HG03378 (cell line): ENCODE measurements around the gene ZMAT5.

Experiments used
- ATAC-seq: cut with Tn5 transposase; IDR thresholded peaks from one replicate; pipeline ENCODE4 v1.9.1; 2021; ENCODE audit warnings: mild to moderate bottlenecking, moderate library complexity; ENCODE audit not compliant: unreplicated experiment

The ZMAT5 gene

GRCh38 chr22:29710922-29711593, 55.7 kb downstream of the ZMAT5 start:
- no peak for ATAC-seq

GRCh38 chr22:29710193-29710592, 56.6 kb downstream of the ZMAT5 start:
- ATAC-seq: no peak

- no peak for ATAC-seq
Observed at GRCh38 chr22:29707471-29707870, 59.3 kb downstream of the ZMAT5 start.

GRCh38 chr22:29707010-29707409, 59.8 kb downstream of the ZMAT5 start:
- ATAC-seq: no peak

- no peak for ATAC-seq
Observed at GRCh38 chr22:29706486-29706885, 60.3 kb downstream of the ZMAT5 start.

GRCh38 chr22:29705651-29706050, 61.2 kb downstream of the ZMAT5 start:
- ATAC-seq: no peak

- ATAC-seq: no peak
Observed at GRCh38 chr22:29704528-29705285, 62.1 kb downstream of the ZMAT5 start.

- ATAC-seq: no peak
Observed at GRCh38 chr22:29703569-29704195, 63.1 kb downstream of the ZMAT5 start.

- no peak for ATAC-seq
Observed at GRCh38 chr22:29702931-29703501, 63.8 kb downstream of the ZMAT5 start.

- ATAC-seq: no peak
Observed at GRCh38 chr22:29702000-29702930, 64.5 kb downstream of the ZMAT5 start.

- no peak for ATAC-seq
Observed at GRCh38 chr22:29701155-29701999, 65.4 kb downstream of the ZMAT5 start.

- no peak for ATAC-seq
Observed at GRCh38 chr22:29700900-29701154, 66.0 kb downstream of the ZMAT5 start.

- no peak for ATAC-seq
Observed at GRCh38 chr22:29700206-29700899, 66.5 kb downstream of the ZMAT5 start.

- ATAC-seq: no peak
Observed at GRCh38 chr22:29697853-29698598, 68.8 kb downstream of the ZMAT5 start.

GRCh38 chr22:29695129-29695926, 71.5 kb downstream of the ZMAT5 start:
- no peak for ATAC-seq

GRCh38 chr22:29693671-29694070, 73.1 kb downstream of the ZMAT5 start:
- ATAC-seq: no peak

- no peak for ATAC-seq
Observed at GRCh38 chr22:29693161-29693560, 73.6 kb downstream of the ZMAT5 start.

- no peak for ATAC-seq
Observed at GRCh38 chr22:29692327-29692640, 74.5 kb downstream of the ZMAT5 start.
